ENCODE results near the gene NKX1-1. TPM values are rescaled to one million over a fixed set of nuclear protein-coding genes. Genes with fewer than 3 reads are reported as not detected.

NKX1-1 gene
- polyA plus RNA-seq, 1 donor from 2014 or later: not detected

DNA sequence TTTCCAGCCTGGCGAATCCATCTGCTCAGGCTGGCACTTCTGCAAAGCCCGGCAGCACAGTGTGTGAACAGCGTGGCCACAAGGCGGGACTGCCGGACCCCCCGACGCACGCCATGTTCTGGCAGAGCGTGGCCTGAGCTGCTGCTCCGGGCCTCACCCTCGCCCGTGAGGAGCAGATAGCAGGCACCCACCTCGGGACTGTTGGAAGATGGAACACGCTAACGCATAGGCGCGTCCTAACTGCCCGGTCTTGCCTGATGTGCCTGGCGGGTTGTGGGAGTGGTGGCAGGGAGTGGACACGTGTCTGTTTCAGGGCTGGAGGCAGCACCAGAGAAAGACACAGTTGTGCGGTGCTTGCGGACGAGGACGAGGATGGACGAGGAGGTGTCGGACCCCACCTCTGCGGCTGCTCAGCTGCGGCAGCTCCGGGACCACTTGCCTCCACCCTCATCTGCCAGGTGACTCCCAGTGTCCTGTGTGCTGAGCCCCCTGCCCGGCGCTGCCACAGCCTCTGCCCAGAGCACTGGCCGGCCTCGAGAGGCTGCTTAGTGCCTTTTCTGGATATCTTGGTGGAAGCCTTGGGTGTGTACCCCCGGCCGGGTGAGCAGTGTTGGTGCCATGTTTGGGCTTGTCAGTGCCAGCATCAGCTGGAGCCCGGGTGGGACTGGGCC lies 31.1 kb downstream of the NKX1-1 start:
- Histone ChIP-seq H3F3A (ENCODE audit: insufficient read depth, low read length, poor library complexity, severe bottlenecking) (no peaks in the 10 kb centered on the region), H3K27me3 (ENCODE audit: insufficient read depth, low read depth, low read length) (no peaks in the 10 kb centered on the region), H3K9ac (ENCODE audit: low read length) (no peak overlapping the region), H3K4me2 (ENCODE audit: low read length) (no peak overlapping the region), H3K4me3 (ENCODE audit: low read length) (no peak overlapping the region), H3K27ac (ENCODE audit: low read length) (no peak overlapping the region), H3K79me2 (replicated peaks; ENCODE audit: insufficient read depth, low read length) (no peaks in the 10 kb centered on the region), H2AFZ (ENCODE audit: low read depth, low read length) (no peak overlapping the region), H3K9me2 (ENCODE audit: insufficient read depth, low read length) (no peaks in the 10 kb centered on the region), H3K9me3 (ENCODE audit: low read length) (no peaks in the 10 kb centered on the region), H4K20me1 (ENCODE audit: insufficient read depth) (no peaks in the 10 kb centered on the region), H3K36me3 (ENCODE audit: insufficient read depth, low read length) (no peaks in the 10 kb centered on the region)
- TF ChIP-seq POLR2AphosphoS5 (IDR thresholded peaks at IDR 0.05) (no peak), EP300 (conservative IDR thresholded peaks at IDR 0.05; ENCODE audit: poor library complexity, severe bottlenecking) (no peak), TAF1 (IDR thresholded peaks at IDR 0.05; ENCODE audit: low read depth) (no peak), RAD21 (conservative IDR thresholded peaks at IDR 0.05) (no peak), SMC3 (conservative IDR thresholded peaks at IDR 0.05; ENCODE audit: poor library complexity) (no peak), EZH2 (IDR thresholded peaks at IDR 0.05; ENCODE audit: borderline replicate concordance, insufficient read depth, low read length, poor library complexity, severe bottlenecking) (no peak), MXI1 (conservative IDR thresholded peaks at IDR 0.05; ENCODE audit: poor library complexity, severe bottlenecking) (no peak)
- TF ChIP-seq, protein P1, sequence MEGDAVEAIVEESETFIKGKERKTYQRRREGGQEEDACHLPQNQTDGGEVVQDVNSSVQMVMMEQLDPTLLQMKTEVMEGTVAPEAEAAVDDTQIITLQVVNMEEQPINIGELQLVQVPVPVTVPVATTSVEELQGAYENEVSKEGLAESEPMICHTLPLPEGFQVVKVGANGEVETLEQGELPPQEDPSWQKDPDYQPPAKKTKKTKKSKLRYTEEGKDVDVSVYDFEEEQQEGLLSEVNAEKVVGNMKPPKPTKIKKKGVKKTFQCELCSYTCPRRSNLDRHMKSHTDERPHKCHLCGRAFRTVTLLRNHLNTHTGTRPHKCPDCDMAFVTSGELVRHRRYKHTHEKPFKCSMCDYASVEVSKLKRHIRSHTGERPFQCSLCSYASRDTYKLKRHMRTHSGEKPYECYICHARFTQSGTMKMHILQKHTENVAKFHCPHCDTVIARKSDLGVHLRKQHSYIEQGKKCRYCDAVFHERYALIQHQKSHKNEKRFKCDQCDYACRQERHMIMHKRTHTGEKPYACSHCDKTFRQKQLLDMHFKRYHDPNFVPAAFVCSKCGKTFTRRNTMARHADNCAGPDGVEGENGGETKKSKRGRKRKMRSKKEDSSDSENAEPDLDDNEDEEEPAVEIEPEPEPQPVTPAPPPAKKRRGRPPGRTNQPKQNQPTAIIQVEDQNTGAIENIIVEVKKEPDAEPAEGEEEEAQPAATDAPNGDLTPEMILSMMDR (IDR thresholded peaks at IDR 0.05; ENCODE audit: poor library complexity, severe bottlenecking): no peak
- TF ChIP-seq, protein P2, sequence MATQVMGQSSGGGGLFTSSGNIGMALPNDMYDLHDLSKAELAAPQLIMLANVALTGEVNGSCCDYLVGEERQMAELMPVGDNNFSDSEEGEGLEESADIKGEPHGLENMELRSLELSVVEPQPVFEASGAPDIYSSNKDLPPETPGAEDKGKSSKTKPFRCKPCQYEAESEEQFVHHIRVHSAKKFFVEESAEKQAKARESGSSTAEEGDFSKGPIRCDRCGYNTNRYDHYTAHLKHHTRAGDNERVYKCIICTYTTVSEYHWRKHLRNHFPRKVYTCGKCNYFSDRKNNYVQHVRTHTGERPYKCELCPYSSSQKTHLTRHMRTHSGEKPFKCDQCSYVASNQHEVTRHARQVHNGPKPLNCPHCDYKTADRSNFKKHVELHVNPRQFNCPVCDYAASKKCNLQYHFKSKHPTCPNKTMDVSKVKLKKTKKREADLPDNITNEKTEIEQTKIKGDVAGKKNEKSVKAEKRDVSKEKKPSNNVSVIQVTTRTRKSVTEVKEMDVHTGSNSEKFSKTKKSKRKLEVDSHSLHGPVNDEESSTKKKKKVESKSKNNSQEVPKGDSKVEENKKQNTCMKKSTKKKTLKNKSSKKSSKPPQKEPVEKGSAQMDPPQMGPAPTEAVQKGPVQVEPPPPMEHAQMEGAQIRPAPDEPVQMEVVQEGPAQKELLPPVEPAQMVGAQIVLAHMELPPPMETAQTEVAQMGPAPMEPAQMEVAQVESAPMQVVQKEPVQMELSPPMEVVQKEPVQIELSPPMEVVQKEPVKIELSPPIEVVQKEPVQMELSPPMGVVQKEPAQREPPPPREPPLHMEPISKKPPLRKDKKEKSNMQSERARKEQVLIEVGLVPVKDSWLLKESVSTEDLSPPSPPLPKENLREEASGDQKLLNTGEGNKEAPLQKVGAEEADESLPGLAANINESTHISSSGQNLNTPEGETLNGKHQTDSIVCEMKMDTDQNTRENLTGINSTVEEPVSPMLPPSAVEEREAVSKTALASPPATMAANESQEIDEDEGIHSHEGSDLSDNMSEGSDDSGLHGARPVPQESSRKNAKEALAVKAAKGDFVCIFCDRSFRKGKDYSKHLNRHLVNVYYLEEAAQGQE (IDR thresholded peaks at IDR 0.05; ENCODE audit: borderline replicate concordance): no peak

DNA sequence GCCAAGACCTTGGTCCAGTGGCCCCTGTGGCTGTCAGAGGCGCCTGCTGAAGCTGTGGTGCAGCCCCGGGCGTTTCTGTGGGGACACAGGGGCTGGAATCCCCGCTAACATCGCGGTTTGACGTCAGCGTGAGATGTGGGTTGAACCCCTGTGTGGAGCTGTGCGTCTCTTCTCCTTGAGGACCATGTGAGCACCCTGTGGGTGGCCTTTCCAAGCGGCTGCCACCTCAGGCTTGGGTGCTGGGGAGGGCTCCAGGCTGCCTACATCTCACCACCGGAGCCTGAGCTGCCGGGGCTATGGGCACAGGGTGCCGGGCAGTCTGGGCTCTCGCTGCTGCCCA lies 31.6 kb downstream of the NKX1-1 start:
- H3K4me3 ChIP-seq (ENCODE audit: low read length): no peak overlapping the region
- H3K9me3 ChIP-seq (ENCODE audit: low read length): no peaks in the 10 kb centered on the region

More for the DNA sequence above, 31.6 kb downstream of the NKX1-1 start:
- no peak overlapping the region for H3K4me2 ChIP-seq (ENCODE audit: low read length)
- H3K27me3 ChIP-seq (ENCODE audit: insufficient read depth, low read depth, low read length): no peaks in the 10 kb centered on the region
- H3K9me2 ChIP-seq (ENCODE audit: insufficient read depth, low read length): no peaks in the 10 kb centered on the region
- no peak for TF ChIP-seq SMC3 (conservative IDR thresholded peaks at IDR 0.05; ENCODE audit: poor library complexity)
- no peaks in the 10 kb centered on the region for H3K36me3 ChIP-seq (ENCODE audit: insufficient read depth, low read length)
- H2AFZ ChIP-seq (ENCODE audit: low read depth, low read length): no peak overlapping the region
- H3F3A ChIP-seq (ENCODE audit: insufficient read depth, low read length, poor library complexity, severe bottlenecking): no peaks in the 10 kb centered on the region
- H3K9ac ChIP-seq (ENCODE audit: low read length): no peak overlapping the region
- no peaks in the 10 kb centered on the region for H4K20me1 ChIP-seq (ENCODE audit: insufficient read depth)
- H3K27ac ChIP-seq (ENCODE audit: low read length): no peak overlapping the region
- H3K79me2 ChIP-seq (replicated peaks; ENCODE audit: insufficient read depth, low read length): no peaks in the 10 kb centered on the region

Measured in neural cell (in vitro differentiated cells).